ENCODE data around the gene SPNS3.

Gene SPNS3

DNA sequence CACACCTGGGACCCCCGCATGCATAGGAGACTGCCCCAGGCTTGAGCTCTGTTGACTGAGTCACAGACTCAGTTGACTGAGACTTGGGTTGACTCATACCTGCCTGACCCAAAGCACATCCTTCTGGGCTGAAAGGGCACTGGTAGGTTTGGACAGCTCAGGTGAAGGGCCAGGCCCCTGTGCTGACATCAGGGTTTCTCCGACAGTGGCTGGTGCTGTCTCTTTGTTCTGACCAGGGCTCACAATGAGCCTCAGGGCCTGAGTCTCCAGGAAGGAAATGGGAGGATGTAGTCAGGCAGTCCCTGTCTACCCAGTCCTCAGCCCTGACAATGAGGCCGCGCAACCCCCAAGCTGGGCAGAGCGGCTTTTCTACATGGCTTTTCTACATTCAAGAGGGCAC lies 71.4 kb downstream of the SPNS3 start:
- Histone ChIP-seq H3K4me3 (ENCODE audit: low read depth, low read length) (no peak overlapping the region), H3K27ac (ENCODE audit: extremely low read depth, low read depth, low read length) (no peak overlapping the region), H3K36me3 (ENCODE audit: control insufficient read depth in 2 of 2, insufficient read depth in 1 of 2, low read length in 2 of 2) (no peaks in the 10 kb centered on the region), H3K4me1 (ENCODE audit: control insufficient read depth, insufficient read depth, low read length) (peaks cover 2% of the 10 kb centered on the region; the same call in 1 of the 2 replicates), H3K9me3 (ENCODE audit: control insufficient read depth, insufficient read depth, low read depth, low read length) (no peaks in the 10 kb centered on the region)
- ChIA-PET CTCF (no interaction called here), POLR2A (interaction anchor here (1.3 kb wide), 1 partner anchor 50 kb away, joined by 3 read pairs; the partner anchor contains the start of gene MYBBP1A)
- TF ChIP-seq ZIC2 (tag by site-specific recombination; IDR thresholded peaks at IDR 0.05) (0 out of 2 replicates have a peak, but pooled peaks have one; percentile 4), ZNF707 (tag by site-specific recombination; IDR thresholded peaks at IDR 0.05) (no peak)

DNA sequence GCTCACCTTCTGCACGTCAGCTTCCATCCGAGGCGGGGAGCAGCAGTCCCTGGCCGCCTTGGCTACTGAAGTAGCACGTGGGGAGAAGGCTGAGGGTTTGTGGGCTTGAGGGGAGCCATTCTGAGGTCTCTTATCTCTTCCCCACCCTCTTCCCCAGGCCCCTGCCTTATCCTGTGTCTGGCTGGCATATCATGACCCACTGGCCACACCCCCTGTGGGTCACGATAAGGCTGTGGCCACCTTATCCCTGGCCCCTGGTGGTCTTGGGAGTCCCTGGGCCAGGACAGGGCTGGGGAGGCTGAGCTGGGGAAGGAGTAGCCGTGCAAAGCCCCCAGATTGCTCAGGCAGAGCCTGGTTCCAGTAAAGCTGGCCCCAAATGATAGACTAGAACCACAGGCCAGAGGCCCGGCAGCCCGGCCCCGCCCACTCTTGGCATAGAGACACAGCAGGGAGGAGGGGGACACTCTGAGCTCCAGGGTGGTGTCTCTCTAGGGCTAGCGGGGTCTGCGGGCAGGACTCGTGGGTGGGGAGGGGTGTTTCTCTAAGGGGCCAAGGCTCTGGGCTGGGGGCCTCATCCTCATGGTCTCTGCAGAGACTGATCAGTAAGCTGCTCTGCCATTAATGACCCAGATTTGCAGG lies 72.6 kb downstream of the SPNS3 start:
- Histone ChIP-seq H3K27ac (ENCODE audit: extremely low read depth, low read depth, low read length) (no peak overlapping the region), H3K4me3 (ENCODE audit: low read depth, low read length) (no peak overlapping the region), H3K36me3 (ENCODE audit: control insufficient read depth in 2 of 2, insufficient read depth in 1 of 2, low read length in 2 of 2) (no peaks in the 10 kb centered on the region), H3K4me1 (ENCODE audit: control insufficient read depth, insufficient read depth, low read length) (peaks cover 2% of the 10 kb centered on the region; the same call in 1 of the 2 replicates), H3K9me3 (ENCODE audit: control insufficient read depth, insufficient read depth, low read depth, low read length) (no peaks in the 10 kb centered on the region)
- CTCF ChIA-PET: interaction anchor here (0.6 to 1.1 kb wide), 3 partner anchors 34 to 345 kb away, joined by 3 to 4 read pairs (median 3); no protein-coding TSS in a partner anchor
- no peak for TF ChIP-seq ZIC2 (tag by site-specific recombination; IDR thresholded peaks at IDR 0.05)
- TF ChIP-seq ZBTB20 (tag by site-specific recombination; IDR thresholded peaks at IDR 0.05): no peak
- 0 out of 2 replicates have a peak, but pooled peaks have one; percentile 56 for TF ChIP-seq KLF9 (tag by site-specific recombination; IDR thresholded peaks at IDR 0.05; ENCODE audit: low read depth)
- TF ChIP-seq, protein P1, sequence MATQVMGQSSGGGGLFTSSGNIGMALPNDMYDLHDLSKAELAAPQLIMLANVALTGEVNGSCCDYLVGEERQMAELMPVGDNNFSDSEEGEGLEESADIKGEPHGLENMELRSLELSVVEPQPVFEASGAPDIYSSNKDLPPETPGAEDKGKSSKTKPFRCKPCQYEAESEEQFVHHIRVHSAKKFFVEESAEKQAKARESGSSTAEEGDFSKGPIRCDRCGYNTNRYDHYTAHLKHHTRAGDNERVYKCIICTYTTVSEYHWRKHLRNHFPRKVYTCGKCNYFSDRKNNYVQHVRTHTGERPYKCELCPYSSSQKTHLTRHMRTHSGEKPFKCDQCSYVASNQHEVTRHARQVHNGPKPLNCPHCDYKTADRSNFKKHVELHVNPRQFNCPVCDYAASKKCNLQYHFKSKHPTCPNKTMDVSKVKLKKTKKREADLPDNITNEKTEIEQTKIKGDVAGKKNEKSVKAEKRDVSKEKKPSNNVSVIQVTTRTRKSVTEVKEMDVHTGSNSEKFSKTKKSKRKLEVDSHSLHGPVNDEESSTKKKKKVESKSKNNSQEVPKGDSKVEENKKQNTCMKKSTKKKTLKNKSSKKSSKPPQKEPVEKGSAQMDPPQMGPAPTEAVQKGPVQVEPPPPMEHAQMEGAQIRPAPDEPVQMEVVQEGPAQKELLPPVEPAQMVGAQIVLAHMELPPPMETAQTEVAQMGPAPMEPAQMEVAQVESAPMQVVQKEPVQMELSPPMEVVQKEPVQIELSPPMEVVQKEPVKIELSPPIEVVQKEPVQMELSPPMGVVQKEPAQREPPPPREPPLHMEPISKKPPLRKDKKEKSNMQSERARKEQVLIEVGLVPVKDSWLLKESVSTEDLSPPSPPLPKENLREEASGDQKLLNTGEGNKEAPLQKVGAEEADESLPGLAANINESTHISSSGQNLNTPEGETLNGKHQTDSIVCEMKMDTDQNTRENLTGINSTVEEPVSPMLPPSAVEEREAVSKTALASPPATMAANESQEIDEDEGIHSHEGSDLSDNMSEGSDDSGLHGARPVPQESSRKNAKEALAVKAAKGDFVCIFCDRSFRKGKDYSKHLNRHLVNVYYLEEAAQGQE (tag by site-specific recombination; IDR thresholded peaks at IDR 0.05): no peak
- 0 out of 2 replicates have a peak, but pooled peaks have one; percentile 16 for TF ChIP-seq KLF1 (tag by site-specific recombination; IDR thresholded peaks at IDR 0.05)
- TF ChIP-seq ZNF521 (tag by site-specific recombination; IDR thresholded peaks at IDR 0.05): no peak
- no peak for TF ChIP-seq ZNF302 (tag by site-specific recombination; IDR thresholded peaks at IDR 0.05; ENCODE audit: low read depth)
- POLR2A ChIA-PET: interaction anchor here (0.6 kb wide), 2 partner anchors 38 to 722 kb away, joined by 3 to 5 read pairs; no protein-coding TSS in a partner anchor

DNA sequence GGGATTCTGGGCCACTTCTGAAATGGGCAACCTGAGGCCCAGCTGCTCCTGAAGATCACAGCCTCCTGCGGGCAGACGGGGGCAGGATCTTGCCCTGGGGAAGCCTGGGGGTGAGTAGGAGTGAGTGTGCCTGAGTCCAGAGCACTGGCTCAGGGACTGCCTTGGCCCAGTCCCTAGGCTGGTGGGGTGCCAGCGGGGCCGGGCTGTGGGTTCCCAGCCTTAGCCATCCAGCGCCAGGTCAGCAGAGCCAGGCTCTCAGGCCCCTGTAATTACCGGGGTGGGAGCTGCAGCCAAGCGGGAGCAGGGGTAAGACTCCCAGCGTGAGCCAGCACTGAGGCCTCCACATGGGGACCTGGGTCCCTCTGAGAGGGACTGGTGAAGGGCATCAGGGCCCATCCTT lies 73.2 kb downstream of the SPNS3 start:
- Histone ChIP-seq H3K27ac (ENCODE audit: extremely low read depth, low read depth, low read length) (no peak overlapping the region), H3K4me3 (ENCODE audit: low read depth, low read length) (no peak overlapping the region), H3K36me3 (ENCODE audit: control insufficient read depth in 2 of 2, insufficient read depth in 1 of 2, low read length in 2 of 2) (no peaks in the 10 kb centered on the region), H3K9me3 (ENCODE audit: control insufficient read depth, insufficient read depth, low read depth, low read length) (no peaks in the 10 kb centered on the region), H3K4me1 (ENCODE audit: control insufficient read depth, insufficient read depth, low read length) (peaks cover 2% of the 10 kb centered on the region; the same call in 1 of the 2 replicates)
- POLR2A ChIA-PET: interaction anchor here (0.6 kb wide), 1 partner anchor 37 kb away, joined by 5 read pairs; no protein-coding TSS in a partner anchor
- CTCF ChIA-PET: interaction anchor here (0.6 to 1.1 kb wide), 2 partner anchors 34 to 55 kb away, joined by 3 to 4 read pairs; no protein-coding TSS in a partner anchor
- TF ChIP-seq WT1 (tag by site-specific recombination; IDR thresholded peaks at IDR 0.05) (no peak), ZNF791 (tag by site-specific recombination; IDR thresholded peaks at IDR 0.05) (no peak), TRIM28 (IDR thresholded peaks at IDR 0.05; ENCODE audit: borderline replicate concordance, low read length) (no peak), ZNF266 (tag by site-specific recombination; IDR thresholded peaks at IDR 0.05; ENCODE audit: low read depth) (no peak)

DNA sequence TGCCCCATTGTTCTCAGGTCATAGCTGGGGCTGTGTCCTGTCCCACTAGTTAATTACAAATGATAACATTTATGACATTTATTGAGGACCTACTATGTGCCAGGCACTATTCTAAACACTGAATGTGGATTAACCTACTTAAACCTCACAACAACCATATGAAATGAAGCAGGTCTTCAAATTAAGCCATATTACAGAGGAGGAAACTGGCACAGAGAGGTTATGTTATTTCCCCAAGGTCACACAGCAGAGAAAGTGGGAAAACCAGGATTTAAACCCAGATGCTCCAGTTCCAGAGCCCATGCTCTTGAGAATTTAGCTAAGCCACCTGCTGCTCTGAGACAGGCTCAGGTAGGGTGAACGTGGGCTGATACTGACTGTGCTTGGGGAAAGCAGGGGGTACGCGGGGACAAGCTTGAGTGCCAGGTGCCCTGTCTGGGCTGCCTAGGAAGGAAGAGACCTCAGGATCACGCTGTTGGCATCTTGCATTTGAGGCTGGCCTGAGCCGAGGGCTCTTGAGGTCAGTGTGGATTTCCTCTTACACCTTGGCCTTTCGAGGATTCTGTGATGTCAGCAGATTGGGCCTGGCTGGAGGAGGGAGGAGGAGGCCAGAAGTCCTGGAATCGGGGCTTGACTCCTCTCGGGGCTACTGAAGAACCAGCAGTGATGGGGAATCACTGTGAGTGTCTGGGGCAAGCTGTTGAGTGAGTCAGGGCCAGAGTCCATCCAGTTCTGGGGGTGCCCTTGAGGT lies 73.8 kb downstream of the SPNS3 start:
- CTCF ChIA-PET: interaction anchor here (1.5 kb wide), 1 partner anchor 87 kb away, joined by 3 read pairs; no protein-coding TSS in a partner anchor
- Histone ChIP-seq H3K9me3 (ENCODE audit: control insufficient read depth, insufficient read depth, low read depth, low read length) (no peaks in the 10 kb centered on the region), H3K27ac (ENCODE audit: extremely low read depth, low read depth, low read length) (no peak overlapping the region), H3K36me3 (ENCODE audit: control insufficient read depth in 2 of 2, insufficient read depth in 1 of 2, low read length in 2 of 2) (no peaks in the 10 kb centered on the region), H3K4me3 (ENCODE audit: low read depth, low read length) (no peak overlapping the region), H3K4me1 (ENCODE audit: control insufficient read depth, insufficient read depth, low read length) (peaks cover 2% of the 10 kb centered on the region; the same call in 1 of the 2 replicates)
- POLR2A ChIA-PET: no interaction called here
- TF ChIP-seq ZNF677 (tag by site-specific recombination; IDR thresholded peaks at IDR 0.05): no peak
- TF ChIP-seq ZNF274 (IDR thresholded peaks at IDR 0.05; ENCODE audit: low read length): no peak
- no peak for TF ChIP-seq ZNF274 (tag by site-specific recombination; IDR thresholded peaks at IDR 0.05; ENCODE audit: borderline replicate concordance)
- peak; percentile 96 for TF ChIP-seq ZNF768 (tag by site-specific recombination; IDR thresholded peaks at IDR 0.05)
- TF ChIP-seq, protein P2, sequence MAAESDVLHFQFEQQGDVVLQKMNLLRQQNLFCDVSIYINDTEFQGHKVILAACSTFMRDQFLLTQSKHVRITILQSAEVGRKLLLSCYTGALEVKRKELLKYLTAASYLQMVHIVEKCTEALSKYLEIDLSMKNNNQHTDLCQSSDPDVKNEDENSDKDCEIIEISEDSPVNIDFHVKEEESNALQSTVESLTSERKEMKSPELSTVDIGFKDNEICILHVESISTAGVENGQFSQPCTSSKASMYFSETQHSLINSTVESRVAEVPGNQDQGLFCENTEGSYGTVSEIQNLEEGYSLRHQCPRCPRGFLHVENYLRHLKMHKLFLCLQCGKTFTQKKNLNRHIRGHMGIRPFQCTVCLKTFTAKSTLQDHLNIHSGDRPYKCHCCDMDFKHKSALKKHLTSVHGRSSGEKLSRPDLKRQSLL (tag by site-specific recombination; IDR thresholded peaks at IDR 0.05): no peak
- no peak for TF ChIP-seq ZSCAN30 (tag by site-specific recombination; IDR thresholded peaks at IDR 0.05)
- TF ChIP-seq ZNF664 (tag by site-specific recombination; IDR thresholded peaks at IDR 0.05): peak; percentile 44; the same call in 1 of the 2 replicates

Data from HEK293 (cell line).